GM03348 (cell line): ENCODE data around the gene NRG2.
A peak's percentile ranks its signal among the peaks of the same experiment; 100 is the strongest.

Experiments
- DNase-seq: peaks from one replicate; pipeline ENCODE4 v3.0.0; 2012; ENCODE audit warnings: low spot score

NRG2 gene

GRCh38 chr5:139968547-139969261 lies 74.4 kb downstream of the NRG2 start:
- DNase-seq = peak; percentile 91

DNA sequence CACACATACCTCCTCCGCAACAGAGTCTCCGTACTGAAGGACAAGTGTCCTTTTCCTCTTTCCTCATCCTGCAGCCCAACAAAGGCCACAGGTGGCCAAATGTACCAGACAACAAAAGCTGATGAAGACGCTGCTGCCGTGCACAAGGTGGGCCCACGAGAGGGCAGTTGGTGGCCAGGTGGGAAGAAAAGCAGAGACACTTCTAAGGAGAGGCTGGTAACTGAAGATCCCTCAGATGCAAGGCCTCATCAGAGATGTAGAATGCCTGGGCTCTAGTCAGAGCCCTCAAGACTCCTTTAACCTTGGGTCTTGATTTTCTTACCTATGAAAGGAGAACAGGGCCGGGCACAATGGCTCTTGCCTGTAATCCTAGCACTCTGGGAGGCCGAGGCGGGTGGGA lies 75.7 kb downstream of the NRG2 start:
- no peak for DNase-seq

GRCh38 chr5:139966856-139967255 lies 76.2 kb downstream of the NRG2 start:
- DNase-seq = no peak

DNA sequence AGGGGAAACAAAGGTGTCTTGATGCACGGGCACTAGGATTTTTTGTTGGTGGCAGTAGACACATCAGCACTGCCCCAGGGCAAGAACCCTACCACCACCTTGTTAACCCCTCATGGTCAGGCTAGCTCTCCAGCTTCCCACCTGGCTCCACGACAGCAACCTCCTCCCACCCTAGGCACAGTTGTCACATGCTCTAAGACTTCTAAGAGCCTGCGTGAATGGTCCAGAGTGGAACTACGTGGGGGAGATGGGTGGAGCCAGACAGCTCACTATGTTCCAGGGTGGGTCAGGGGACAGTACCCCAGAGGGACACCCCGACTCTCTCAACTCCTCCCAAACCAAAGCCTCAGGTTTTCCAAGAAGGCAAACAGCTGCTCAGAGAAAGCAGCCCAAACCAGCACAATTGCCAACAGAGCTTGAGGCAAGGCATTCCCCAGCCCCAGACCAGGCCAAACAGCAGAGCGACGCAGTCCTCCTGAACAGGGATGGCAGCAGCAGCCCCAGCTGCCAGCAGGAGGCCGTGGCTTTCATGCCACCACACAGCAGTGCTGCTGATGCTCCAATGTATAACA lies 78.0 kb downstream of the NRG2 start:
- DNase-seq = no peak

GRCh38 chr5:139964266-139964993 lies 78.7 kb downstream of the NRG2 start:
- DNase-seq = no peak

DNA sequence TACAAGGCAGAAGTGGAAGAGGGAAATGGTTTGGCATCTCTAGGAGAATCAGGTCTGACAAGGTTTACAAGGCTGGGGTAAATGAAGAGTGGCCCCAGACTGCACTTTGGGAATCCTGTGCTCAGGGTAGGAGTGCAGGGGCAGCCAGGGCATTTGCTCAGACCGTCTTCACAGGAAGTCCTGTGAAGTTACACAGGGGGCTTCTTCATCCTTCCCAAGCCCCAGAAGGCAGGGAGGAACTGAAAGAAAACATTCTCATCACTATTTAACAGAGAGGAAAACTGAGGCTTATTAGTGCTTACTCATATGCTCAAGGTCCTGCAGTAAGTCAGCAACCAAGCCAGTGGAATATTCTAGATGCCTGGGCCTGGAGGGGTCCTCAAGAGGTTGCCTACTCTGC lies 80.7 kb downstream of the NRG2 start:
- DNase-seq = no peak

- no peak for DNase-seq
Measured at GRCh38 chr5:139961435-139962157, 81.5 kb downstream of the NRG2 start.

- no peak for DNase-seq
Measured at GRCh38 chr5:139960723-139961383, 82.2 kb downstream of the NRG2 start.

DNA sequence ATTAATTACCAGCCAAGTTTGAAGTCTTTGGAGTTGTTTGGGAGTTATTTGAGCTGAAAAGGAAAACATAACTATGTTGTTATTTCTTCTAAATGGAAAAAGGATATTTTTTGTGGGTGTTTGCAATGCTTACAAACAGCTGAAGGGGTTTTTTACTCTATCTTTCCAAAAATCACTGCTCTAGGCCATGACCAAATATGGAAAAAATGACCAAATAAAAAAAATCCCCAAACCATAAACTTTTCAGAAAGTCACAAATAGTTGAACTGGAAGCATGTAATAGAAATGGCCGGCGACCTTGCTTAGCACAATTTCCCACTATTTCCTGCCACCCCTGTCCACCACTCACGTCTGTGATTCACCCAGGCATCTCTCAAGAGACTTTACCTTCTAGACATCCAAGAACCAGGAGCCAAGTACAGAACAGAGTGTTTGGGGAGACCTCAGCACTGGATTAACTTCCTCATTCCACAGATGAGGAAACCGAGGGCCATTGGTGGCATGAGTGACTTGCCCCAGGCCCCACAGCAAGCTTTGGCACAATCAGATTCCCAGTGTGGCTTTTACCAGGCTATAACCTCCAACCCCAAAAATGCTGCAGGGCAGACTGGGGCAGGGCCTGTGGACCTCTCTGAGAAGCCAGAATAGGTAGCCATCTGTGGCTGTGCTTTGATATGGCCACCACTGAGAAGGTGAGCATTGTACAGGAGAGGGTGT lies 84.5 kb downstream of the NRG2 start:
- DNase-seq = no peak

GRCh38 chr5:139956342-139956741 lies 86.8 kb downstream of the NRG2 start:
- no peak for DNase-seq

DNA sequence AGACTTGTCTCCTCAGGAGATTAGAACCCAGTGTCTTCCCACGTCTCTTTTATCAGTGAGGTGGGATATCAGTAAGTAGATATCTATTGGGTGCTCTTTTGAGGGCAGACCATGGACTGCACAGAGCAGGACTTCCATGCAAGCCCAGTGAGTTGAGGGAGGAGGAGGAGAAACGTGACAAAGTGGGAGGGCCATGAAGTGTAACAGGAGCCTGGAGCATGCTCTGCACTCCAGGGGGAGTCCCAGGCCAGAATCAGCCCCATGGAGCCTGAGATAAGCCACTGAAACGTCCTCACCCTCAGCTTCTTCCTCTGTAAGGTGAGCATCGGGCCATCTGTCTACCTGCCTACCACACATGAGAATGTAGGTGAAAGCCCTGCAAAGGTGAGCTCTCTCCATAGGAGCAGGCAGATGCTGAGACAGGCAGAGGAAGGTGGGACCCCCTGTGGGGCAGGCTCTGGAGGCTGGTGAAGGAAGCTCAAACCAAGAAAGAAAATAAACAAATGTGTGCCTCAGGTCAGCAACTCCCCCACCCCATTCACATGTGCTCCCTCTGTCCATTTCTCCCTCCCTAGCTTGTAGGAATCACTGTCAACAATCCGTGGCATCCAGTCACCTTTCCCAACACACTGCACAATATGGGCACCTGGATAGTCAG lies 87.4 kb downstream of the NRG2 start:
- DNase-seq = no peak

DNA sequence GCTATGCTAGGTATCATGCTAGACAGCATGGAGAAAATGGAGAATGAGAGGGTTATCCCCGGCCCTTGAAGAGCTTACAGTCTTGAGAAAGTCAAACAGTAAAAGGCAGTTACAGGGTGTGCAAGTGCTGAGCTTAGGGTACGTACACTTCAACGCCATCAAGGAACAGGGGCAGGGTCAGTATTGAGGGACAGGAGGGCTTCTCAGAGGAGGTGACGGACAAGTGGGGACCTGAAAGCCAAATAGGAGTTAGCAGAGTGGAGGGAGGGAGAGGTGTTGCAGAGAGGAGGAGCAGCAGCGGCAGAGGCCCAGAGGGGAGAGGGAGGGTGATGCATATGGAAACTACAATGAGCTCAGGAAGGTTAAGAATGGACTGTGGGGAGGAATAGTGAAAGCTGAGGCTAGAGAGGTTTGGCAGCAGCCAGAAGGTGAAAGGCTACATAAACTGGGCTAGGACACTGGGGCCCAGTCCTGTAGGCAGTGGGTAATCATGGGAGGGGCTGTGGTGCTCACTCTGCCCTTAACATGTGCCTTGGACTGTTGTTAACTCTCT lies 88.0 kb downstream of the NRG2 start:
- no peak for DNase-seq

DNA sequence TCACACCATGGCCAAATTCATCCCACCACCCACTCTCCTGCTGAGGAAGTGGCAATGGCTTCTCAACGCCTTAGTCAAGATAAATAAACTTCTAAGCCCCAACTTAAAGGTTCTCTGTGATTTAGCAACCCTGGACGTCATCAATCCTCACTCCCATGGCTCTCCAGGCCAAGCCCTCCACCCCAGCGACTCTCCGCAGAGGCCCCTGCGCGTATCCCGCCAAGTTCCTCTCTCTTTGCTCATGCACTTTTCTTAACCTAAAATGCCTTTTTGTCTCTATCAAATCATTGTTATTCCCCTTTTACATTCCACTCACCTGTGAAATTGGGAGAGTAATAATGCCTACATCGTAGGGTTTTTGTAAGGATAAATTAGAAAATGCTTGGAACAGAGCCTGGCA lies 88.6 kb downstream of the NRG2 start:
- no peak for DNase-seq

- DNase-seq = no peak
Measured at GRCh38 chr5:139954022-139954421, 89.1 kb downstream of the NRG2 start.

DNA sequence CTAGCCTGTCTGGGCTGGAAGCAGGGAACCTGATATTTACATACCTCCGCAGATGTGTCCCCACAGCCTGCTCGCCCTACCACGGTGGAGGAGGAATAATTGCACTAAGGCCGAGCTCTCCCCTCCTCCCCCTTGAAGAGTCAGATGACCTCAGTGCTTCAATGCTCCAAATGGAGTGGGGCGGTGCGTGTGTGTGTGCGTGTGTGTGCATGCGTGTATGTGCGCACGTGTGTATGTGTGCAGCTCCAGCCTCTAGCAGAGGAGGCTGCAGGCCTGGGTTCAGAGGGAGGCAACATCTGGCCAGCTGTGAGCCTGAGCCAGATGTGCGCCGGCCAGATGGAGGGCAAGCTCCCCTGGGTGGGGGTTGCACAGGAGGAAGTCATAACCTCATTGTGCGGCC lies 90.5 kb downstream of the NRG2 start:
- no peak for DNase-seq

DNA sequence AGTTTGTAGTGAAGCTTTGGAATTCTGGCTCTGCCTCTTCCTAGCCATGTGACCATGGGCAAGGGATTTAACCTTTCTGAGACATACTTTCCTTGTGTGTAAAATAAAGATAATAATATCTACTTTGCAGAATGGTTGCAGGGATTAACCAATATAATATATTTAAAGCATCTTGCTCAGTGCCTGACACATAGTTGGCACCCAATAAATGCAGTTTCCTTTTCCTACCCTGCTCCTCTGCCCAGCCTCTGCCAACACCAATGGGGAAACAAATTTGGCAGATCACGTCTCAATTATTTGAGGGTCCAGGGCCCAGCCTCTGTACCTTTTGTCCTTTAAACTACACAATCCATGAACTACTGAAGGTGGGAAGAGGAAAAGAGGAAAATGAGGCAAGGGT lies 91.1 kb downstream of the NRG2 start:
- DNase-seq = no peak

GRCh38 chr5:139951296-139951924 lies 91.7 kb downstream of the NRG2 start:
- DNase-seq = no peak

DNA sequence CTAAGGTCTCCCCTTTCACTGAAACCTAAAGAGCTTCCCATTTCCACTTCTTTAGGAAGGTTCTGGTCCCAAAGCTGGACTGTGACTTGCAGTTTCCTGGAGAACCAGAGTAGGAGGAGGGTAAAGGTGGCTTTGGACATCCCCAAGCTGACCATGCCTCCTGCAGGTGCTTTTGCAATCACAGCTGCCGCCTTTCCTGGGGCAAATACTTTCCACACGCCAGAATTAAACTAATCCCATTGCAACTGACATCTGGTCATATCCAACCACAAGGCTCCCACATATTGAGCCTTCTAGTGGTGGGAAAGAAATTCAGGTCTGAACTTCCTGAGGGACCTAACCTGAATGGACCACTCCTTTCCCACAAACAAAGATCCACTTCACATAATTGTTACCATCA lies 92.7 kb downstream of the NRG2 start:
- DNase-seq = no peak

DNA sequence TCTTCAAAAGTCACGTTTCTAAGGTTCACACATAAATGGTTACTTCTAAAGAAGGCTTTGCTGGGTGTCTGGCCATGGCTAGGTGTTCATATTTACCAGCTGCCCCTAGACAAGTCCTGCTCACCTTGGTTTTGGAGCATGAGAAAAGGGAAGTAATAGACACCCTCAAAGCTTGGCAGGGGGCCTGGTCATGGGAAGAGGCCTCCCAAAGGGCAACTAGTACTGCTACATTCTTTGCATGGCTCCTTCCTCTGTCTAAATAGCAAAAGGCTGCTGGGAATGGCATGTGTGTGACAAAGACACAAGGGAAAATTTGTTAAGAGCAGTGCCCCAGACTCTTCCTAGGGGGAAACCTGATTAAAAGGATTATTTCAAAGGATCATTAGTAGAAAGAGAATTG lies 93.4 kb downstream of the NRG2 start:
- DNase-seq = no peak

DNA sequence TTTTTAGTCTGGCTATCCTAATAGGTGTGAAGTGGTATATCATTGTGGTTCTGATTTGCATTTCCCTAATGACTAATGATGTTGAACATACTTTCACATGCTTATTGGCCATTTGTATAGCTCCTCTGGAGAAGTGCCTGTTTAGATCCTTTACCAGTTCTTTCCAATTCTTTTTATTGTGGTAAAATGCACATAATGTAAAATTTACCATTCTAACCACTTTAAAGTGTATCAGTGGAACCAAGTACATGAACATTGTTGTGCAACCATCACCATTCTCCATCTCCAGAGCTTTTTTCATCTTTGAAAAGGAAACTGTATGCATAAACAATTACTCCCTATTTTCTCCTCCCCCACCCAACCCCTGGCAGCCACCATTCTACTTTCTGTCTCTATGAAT lies 95.4 kb downstream of the NRG2 start:
- no peak for DNase-seq
